B cell (primary cell): ENCODE data around the gene ATRNL1.

Experiments used
- CTCF ChIP-seq: fragments of 200-600 bp; IDR thresholded peaks from one replicate; pipeline ENCODE4 v1.8.0; 2022; ENCODE audit warnings: antibody characterized with exemption, mild to moderate bottlenecking
- EZH2 ChIP-seq: IDR thresholded peaks from 2 replicates; pipeline ENCODE4 v1.6.1; 2012; ENCODE audit warnings: borderline replicate concordance, low read depth, mild to moderate bottlenecking, moderate library complexity, low read length; ENCODE audit not compliant: insufficient read depth, poor library complexity, severe bottlenecking

- TF ChIP-seq CTCF (no peak), EZH2 (no peak)
Measured at GRCh38 chr10:115861864-115862263, 768.7 kb downstream of the ATRNL1 start.
